ENCODE results near the gene ZKSCAN8.
A peak's percentile ranks its signal among the peaks of the same experiment; 100 is the strongest.
"Not testable (repeated sequence)": the region's sequence is repeated elsewhere in the genome, so short reads cannot be mapped to it uniquely, and the experiment has no call there.

The ZKSCAN8 gene

DNA sequence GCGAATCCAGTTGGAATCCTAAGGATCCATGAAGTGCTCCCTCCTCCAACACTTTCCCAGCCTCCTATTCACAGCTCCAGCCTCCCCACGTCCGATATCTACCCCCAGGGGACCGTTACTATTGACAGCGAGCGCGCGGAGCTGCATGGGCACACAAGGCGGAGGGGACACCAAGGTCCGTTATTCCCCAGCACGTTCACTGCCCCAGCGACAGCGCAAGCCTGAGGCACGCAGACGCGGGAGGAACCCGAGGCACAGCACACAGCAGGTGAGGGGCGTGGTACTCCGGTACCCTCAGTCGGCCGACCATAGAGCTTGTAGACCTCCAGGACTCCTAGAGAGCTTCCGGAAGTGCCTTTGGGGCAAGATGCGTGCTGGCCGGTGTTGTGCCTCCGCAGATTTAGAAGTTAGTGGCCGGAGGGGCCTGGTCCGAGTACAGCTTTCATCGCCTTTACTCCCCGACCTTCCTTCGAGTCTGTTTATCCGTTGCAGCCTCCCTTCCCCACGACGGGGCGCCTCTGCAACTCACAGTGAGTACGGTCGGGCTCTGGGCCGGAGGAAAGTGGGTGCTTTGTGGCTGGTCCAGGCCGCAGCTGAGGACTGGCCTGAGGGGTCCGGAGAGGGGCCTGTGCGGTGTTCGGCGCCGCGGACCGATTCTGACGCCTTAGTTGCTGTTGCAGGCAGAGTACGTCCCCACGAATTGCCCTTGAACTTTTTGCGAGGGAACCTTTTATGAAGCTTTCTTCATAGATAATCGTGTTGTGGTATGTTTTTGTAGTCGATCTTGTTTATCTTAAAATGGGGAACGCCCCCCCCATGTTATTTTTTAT, at the start of gene ZKSCAN8:
TSS of gene ZKSCAN8 (plus strand) at position 384 of the 830 bp plus-strand sequence. CDS start 6,525 bp downstream, outside the sequence.
- DNase-seq (ENCODE audit: low read depth in 2 of 2), result peak; percentile 42 to 59

DNA sequence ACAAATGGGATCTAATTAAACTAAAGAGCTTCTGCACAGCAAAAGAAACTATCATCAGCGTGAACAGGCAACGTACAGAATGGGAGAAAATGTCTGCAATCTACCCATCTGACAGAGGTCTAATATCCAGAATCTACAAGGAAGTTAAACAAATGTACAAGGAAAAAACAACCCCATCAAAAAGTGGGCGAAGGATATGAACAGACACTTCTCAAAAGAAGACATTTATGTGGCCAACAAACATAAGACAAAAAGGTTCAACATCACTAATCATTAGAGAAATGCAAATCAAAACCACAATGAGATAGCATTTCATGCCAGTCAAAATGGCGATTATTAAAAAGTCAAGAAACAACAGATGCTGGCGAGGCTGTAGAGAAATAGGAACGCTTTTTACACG, 39.5 kb upstream of the ZKSCAN8 start:
- DNase-seq (ENCODE audit: low read depth in 2 of 2), result not testable (repeated sequence)

DNA sequence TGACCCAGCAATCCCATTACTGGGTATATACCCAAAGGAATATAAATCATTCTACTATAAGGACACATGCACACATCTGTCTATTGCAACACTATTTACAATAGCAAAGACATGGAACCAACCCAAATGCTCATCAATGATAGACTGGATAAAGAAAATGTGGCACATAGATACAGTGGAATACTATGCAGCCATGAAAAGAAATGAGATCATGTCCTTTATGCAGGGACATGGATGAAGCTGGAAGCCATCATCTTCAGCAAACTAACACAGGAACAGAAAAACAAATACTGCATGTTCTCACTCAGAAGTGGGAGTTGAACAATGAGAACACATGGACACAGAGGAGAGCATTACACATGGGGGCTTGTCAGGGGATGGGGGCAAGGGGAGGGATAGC, 39.0 kb upstream of the ZKSCAN8 start:
- not testable (repeated sequence) for DNase-seq (ENCODE audit: low read depth in 2 of 2)

DNA sequence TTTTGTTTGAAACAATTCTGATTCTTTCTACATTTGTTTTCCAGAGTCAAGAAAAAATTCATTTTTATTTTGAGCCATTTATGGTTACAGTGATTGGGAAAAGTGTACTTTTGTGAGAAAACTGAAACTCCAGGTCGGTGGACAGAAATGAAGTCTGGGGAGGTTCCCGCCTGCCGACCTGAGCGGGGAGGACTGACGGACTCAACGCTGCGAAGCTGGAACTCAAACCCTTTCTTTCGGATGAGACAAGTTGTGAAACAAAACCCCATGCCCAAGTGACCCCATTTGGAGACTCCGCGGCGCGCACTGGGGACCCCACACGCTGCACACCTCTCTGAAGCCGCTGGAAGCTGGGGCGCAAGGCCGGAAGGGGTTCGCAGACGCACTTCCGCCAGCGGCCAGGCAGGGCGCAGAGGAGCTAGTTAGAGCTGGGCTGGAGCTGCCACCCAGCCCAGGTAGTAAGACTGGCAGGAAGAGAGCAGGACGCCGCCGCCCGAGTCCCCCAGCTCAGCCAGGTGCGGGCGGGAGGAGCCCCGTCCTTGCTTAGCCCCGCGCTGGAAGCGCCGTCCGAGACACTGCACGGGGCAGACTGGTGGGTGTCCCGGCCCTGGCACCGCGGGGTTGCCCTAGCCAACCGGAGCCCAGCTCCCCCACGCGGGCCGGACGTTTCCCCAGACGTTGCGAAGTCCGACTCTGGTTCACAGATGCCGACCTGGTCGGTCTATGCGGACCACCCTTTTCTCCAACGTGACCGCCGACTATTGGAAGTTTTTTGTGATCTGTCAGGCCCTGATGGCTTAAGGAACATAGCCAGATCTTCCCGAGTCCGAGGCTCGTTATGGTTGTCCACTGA, 37.1 kb upstream of the ZKSCAN8 start:
- DNase-seq (ENCODE audit: low read depth in 2 of 2), result peak; percentile 60 to 71

DNA sequence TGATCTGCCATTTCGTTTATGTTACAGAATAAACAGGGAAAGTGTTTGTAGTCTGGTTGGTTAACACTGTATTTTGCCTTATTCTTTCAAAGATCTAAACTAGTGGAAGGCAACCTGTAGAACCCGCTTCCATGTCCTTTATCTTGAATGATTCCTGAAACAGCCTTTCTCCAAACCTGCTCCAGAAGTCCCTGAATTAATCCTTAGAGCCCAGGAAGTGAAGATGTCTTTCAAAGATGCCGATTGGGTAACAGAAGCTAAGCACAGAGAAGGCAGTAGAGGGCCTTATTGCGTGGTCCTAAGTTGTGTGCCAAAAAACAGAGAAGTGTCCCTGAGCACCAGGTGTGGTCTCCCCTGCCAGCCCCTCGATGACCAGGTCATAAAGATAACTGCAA, 36.4 kb upstream of the ZKSCAN8 start:
- DNase-seq (ENCODE audit: low read depth in 2 of 2), result no peak

DNA sequence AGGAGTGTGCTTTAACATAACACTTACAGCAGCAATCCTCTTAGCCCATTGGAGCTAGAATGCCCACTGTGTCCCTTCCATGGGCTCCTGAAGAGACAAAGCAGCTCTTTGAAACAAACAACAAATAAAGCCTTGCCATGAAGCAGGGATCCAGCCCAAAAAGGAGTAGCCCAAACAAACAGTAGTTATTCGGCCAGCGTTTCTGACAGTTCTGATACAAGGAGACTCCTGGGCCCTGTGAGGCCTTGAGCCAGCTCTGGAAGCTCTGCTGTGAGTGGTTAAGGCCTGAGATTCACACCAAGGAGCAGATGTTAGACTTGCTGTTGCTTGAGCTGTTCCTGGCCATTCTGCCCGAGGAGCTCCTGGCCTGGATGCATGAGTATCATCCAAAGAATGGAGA, 34.2 kb upstream of the ZKSCAN8 start:
- DNase-seq (ENCODE audit: low read depth in 2 of 2), result no peak

DNA sequence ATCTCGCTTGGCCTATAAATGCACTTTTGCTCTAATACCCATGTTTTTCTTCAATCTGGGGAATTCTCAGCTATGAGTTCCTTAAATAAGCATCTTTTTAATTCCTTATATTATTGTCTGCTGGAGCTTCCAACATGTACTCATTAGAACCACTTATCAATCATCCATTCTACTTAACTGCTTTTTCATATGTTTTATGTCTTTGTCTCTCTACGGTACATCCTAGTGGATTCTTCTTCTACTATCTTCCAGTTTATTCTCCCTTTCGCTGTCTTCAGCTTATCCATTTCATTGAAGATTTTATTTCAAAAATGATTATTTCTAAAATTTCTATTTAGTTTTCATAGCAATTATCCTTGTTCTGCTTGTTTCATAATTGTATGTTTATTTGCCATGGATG, 29.7 kb upstream of the ZKSCAN8 start:
- no peak for DNase-seq (ENCODE audit: low read depth in 2 of 2)

DNA sequence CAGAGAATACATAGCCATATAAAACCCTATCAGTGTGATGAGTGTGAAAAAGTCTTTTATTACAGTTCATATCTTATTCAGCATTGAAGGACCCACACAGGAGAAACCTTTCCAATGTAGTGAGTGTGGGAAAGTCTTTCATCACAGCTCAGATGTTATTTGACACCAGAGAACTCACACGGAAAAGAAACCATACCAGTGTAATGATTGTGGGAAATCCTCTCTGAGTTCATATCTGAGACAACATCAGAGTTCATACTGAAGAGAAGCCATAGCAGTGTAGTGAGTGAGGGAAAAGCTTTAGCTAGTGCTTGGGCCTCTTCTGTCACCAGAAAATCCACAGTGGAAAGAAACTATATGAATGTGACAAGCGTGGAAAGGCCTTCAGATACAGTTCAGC, 25.9 kb upstream of the ZKSCAN8 start:
- no peak for DNase-seq (ENCODE audit: low read depth in 2 of 2)

DNA sequence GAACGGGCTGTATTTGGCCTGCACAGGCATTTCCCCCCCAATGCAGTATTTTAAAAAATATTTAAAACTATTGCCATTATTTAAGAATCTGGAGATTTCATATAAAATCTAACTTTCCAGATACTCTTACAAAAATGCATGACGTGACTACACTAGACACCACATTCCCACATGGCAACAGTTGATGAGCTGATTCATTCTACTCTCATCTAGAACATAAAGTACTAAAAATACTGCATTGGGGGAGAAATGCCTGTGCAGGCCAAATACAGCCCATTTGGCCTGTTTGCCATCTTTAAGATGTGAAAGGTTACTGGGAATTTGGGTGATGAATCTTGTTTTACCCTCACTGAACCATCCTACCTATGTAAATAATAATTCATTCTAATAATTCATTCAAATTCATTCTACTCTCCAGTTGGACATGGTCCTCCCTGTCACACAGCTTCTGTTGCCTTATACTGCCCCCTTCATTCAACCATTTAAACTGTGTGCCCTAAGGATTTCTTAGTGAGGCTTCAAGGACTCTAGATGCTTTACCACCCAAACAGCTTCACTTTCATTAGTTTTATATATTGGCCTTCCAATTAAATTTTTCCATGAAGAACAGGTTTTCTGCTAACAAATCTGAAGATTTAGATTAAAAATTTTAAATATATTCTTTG, 24.2 kb upstream of the ZKSCAN8 start:
- no peak for DNase-seq (ENCODE audit: low read depth in 2 of 2)

DNA sequence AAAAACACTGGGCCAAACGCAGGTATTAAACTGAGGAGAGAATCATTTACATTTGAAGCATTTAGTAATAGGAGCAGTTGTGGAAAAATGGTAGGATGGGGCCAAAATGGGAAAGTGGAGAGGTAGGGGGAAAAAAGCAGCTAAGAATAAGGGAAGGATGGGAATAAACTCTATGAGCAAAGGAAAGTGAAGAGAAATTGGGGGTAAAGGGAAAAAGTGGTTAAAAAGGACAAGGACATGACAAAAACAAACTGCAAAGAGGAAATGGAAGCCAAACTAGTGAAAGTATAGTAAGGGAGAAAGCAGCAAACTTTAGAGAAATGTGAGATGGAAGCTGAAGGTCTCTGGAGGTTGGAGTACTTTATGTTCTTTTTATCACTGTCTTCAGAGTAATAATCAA, 23.5 kb upstream of the ZKSCAN8 start:
- no peak for DNase-seq (ENCODE audit: low read depth in 2 of 2)

DNA sequence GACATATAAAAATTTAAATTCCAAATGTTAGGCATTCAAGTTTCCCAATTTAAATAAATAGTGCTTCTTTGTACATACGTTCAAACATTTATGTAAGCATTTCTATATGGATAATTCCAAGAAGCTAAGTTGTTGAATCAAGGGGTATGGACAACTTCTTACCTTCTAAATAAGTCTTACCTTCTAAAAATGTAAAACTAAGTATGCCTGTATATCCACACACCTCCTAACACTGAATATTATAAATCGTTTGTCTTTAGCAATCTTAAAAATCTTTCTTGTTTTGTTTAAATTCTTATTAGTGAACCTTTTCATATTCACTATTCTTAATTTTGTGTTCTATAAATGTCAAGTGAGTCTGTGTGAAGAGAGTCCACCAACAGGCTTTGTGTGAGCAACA, 19.8 kb upstream of the ZKSCAN8 start:
- no peak for DNase-seq (ENCODE audit: low read depth in 2 of 2)

DNA sequence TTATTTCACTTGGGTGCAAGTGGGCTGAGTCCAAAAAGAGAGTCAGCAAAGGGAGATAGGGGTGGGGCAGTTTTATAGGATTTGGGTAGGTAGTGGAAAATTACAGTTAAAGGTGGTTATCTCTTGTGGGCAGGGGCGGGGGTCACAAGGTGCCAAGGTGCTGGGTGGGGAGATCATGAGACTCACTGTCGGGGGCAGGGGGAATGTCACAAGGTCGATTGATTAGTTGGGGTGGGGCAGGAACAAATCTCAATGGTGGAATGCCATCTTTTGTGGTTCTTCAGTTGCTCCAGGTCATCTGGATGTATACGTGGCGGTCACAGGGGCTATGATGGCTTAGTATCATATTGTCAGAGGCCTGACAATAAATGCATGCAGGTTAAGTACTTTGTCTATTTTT, 19.4 kb upstream of the ZKSCAN8 start:
- not testable (repeated sequence) for DNase-seq (ENCODE audit: low read depth in 2 of 2)

DNA sequence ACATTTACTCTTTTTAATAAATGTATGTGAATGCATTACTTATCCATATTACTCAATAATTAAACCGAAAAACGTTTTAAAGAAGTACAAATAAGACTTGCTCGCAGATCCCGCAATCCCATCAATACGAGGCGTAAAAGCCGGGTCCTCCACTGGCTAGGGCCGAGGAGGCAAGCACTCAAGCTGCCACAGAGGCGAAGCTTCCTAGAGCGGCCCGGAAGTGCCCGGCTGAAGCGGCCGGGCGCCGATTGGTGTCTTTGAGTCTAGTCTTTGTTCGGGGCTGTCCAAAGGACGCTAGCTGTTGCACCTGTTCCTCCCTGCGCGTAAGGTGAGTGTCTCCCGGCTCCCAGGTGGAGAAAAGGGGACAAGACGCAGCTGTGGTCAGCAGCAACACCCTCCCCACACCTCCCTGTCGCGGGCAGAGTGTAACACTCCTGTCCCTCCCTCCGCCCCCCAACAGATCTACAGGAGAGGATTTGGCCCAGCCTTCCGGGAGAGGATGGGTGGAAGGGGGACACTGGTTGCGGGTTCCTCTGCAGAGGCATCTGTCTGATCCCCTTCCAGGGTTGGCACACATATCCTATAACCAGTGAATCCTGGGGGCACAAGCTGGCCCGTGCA, 17.2 kb upstream of the ZKSCAN8 start, which contains the start of gene ZSCAN16:
TSS of gene ZSCAN16 (plus strand) at position 260 of the 621 bp plus-strand sequence. CDS start 835 bp downstream, outside the sequence.
- DNase-seq (ENCODE audit: low read depth in 2 of 2), result peak in 1 of 2 donors; percentile 46

DNA sequence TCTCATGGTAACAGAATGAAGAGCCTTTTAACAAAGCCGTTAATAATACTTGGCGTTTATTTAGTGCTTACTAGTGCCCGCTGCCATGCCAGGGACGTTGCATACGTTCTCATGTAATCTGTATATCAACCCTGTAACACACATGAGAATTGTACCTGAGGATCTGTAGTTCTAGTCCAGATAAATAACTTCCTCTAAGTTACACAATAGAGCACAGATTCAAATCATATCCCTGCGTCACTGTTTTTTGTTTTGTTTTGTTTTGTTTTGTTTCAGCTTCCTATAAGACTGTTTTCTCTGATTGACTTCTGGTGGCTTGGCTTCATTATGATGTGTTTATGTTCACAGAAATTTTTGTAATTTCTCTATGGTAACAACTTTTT, 16.7 kb upstream of the ZKSCAN8 start:
- no peak for DNase-seq (ENCODE audit: low read depth in 2 of 2)

DNA sequence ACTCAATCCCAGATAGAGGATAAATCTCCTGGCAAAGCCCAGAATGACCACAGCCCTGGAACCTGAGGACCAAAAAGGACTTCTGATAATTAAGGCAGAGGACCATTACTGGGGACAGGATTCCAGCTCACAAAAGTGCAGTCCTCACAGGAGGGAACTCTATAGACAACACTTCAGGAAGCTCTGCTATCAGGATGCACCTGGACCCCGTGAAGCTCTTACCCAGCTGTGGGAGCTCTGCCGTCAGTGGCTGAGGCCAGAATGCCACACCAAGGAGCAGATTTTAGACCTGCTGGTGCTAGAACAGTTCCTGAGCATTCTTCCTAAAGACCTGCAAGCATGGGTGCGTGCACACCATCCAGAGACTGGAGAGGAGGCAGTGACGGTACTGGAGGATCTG, 16.3 kb upstream of the ZKSCAN8 start:
- no peak for DNase-seq (ENCODE audit: low read depth in 2 of 2)

DNA sequence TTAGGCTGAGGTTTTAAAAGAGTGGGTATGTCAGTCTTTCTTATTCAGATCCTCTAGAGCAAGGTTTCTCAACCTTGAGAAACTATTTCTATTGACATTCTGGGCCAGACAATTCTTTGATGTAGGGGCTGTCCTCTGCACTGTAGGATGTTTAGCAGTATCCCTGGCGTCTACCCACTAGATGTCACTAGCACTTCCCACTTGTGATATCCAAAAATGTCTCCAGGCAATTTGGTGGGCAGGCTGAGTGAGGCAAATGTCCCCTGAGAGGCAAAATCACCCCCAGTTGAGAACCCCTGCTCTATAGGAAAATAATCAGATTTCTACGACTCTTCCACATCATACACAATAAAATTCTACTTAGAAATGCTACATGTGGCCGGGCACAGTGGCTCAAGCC, 7.7 kb upstream of the ZKSCAN8 start:
- no peak for DNase-seq (ENCODE audit: low read depth in 2 of 2)

DNA sequence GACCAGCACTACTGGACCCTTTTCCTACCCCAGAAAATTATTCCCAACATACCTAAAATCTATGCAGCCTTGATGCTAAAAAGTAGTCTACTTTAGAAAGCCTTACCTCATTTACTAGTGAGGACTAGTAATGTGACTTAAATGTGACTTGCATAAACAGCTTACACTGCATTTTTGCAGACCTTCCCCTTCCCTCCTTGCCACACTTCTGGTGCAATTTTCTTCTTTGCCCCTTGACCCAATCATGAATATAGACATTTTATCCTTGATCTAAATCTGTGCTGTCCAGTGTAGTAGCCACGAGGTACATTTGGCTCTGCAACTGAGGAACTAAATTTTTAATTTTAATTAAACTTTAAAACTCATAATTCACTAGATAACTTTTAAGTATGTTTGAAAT, 7.0 kb upstream of the ZKSCAN8 start:
- DNase-seq (ENCODE audit: low read depth in 2 of 2), result no peak

DNA sequence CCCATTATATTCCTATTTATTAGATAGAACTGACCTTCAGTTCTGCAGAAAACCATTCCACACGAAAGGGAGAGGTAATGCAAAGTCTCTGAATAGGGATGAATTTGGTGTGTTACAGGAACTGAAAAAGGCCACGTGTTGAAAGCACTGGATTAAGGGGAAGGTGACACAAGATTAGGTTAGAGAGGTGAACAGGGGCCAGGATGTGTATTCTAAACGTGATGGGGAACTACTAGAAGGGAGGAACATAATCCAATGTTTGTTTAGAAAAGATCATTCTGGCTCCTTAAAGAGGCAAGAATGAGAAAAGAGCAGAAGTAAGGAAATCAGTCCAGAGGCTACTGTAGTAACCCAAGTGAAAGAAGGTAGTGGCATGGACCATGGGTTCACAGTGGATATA, 6.3 kb upstream of the ZKSCAN8 start:
- DNase-seq (ENCODE audit: low read depth in 2 of 2), result no peak

DNA sequence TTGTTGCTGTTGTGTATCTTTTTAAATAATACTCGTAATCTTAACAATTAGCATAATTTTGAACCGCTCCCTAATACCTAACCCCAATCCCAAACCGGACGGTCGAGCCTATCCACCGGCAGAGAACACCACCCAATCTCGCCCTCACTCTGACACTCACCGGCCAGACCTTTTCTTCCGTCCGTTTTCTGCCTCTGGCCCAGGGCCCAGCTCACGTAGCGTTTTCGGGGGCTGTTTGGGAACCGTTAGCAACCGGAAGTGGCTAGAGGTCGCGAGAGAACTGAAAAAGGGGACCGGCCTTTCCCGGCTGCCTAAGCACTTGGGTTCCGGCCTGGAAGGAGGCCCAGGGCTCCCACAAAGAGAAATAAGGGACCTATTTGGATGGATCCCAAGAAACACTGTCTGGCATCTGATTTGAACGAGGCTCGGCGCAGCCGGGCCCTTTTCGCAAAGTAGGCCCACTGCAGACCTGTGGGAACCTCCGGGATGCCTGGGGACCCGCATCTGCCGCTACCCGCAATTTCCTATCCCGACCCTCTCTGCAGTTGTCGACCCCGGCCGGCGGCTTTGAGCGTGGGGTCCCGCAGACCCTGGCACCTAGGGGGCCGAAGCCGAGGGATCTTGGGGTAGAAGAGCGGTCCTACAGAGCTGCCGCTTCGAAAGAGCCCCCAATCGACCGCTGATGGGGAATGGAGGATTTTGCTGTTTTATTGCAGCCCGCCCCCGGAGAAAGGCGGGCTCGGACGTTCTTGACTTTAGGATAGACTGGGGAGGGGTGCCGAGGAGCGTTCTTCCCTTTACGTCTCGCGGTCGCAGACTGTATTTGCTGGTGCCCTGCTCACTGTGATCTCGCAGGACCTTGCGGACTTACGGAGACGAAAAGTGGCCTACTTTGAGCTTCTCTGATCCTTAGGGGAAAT, 4.8 kb upstream of the ZKSCAN8 start:
- DNase-seq (ENCODE audit: low read depth in 2 of 2), result peak; percentile 57 to 60

DNA sequence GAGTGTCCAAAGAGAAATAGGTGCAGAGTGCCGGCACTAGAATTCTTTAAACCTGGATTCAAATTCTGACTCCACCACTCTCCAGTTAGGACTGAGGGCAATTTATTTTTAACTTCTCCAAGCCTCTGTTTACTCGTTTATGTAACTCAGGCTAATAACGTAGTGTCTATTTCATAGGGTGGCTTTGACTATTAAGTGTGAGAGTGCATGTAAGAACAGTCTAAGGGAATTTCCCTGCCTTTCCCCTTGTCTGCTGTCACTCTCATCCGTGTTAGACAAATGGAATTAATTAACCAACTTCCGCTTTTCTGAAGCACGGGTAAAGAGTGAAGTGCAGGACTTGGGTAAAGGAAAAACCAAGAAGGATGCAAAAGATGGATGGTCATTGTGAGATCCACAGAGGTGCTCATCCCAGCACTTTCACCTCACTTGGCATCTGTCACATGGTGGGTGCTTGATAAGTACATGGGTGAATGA, 4.1 kb upstream of the ZKSCAN8 start:
- DNase-seq (ENCODE audit: low read depth in 2 of 2), result no peak

Data from activated CD8-positive, alpha-beta memory T cell treated with anti-CD3 and anti-CD28 coated beads for 4 hours (primary cell).